ENCODE measurements around the gene SLC2A6. TPM values are rescaled to one million over a fixed set of nuclear protein-coding genes. Genes with fewer than 3 reads are reported as not detected.

Gene SLC2A6
- total and polyA plus RNA-seq, 10 of the 15 experiments (the other 5 are each of a cell fraction or from before 2014, with no cell fraction given) = 1.1 to 37.9 (median 18.3) TPM

DNA sequence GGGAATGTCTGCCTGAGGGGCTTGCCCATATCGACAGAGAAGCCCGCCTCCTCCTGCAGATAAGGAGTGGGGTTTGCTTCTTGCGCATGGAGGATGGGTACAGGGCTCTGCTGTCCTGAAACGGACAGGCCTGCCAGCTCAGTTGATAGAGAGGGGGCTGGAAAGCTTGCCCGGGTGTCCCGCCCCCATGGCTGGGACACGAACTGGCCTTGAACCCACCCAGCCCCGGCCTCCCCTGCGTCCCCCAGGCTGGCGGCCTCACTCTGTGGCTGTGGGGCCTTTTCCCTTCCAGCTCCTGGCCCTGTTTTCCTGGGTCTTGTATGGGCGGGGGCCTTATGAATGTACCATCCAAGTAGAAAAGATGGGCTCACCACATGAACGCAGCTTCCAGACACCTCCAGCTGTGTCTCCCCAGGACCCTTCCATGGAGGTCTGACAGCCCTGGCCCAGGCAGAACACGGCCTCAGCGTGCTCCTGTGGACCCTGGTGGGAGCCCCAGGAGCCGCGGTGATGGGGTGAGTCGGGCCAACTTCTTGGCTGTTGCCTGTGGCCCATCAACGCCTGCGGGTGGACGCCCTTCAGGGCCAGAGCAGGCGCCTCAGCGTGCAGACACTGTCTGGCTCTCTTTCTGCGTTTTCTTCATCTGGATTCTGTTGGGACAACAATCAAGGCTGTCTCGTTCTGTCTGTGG is 15.9 kb upstream of the SLC2A6 start:
- H3K79me2 ChIP-seq (ENCODE audit: control insufficient read depth, insufficient read depth, low read length) = no peaks in the 10 kb centered on the region
- POLR2A ChIA-PET = no interaction called here
- no peak overlapping the region for H2AFZ ChIP-seq (ENCODE audit: control insufficient read depth, low read depth, low read length)
- no peaks in the 10 kb centered on the region for H4K20me1 ChIP-seq (ENCODE audit: control insufficient read depth, insufficient read depth)
- no peak overlapping the region for H3K27ac ChIP-seq (ENCODE audit: control insufficient read depth, insufficient read depth)
- in situ Hi-C loops (cut with MboI) = no loop called here
- RAD21 ChIA-PET (ENCODE audit: unreplicated experiment) = no interaction called here
- SMC1A ChIA-PET (ENCODE audit: uncharacterized antibody, unreplicated experiment) = interaction anchor here (1.5 kb wide), 1 partner anchor 8 kb away, joined by 3 read pairs; no protein-coding TSS in a partner anchor
- no peak overlapping the region for H3K4me2 ChIP-seq (ENCODE audit: control insufficient read depth, insufficient read depth)
- WGBS (ENCODE audit: insufficient coverage, insufficient replicate concordance, low lambda C conversion rate, missing lambda C conversion rate) = 59% methylated on average over 22 of the region's 24 CpGs
- H3K9me3 ChIP-seq (replicated peaks; ENCODE audit: control insufficient read depth, insufficient read depth, low read length) = no peaks in the 10 kb centered on the region
- no peak overlapping the region for H3K4me3 ChIP-seq
- no peaks in the 10 kb centered on the region for H3K36me3 ChIP-seq (ENCODE audit: control insufficient read depth in 2 of 2, insufficient read depth in 2 of 2, low read length in 1 of 2)
- H3K27me3 ChIP-seq (replicated peaks in 1 of 2; ENCODE audit: control insufficient read depth in 2 of 2, insufficient read depth in 2 of 2, low read length in 1 of 2) = peaks cover 0 to 1% of the 10 kb centered on the region in 2 experiments; a peak in 1 of 4 replicates
- no peak for ATAC-seq
- no peaks in the 10 kb centered on the region for H3K4me1 ChIP-seq (ENCODE audit: control insufficient read depth, insufficient read depth, low read length)
- no peak for FAIRE-seq
- H3K9ac ChIP-seq (ENCODE audit: control insufficient read depth, insufficient read depth, low read length) = no peak overlapping the region
- CTCF ChIA-PET = interaction anchor here (1.1 to 2.1 kb wide), 4 partner anchors 8 to 313 kb away, joined by 4 to 5 read pairs (median 4); no protein-coding TSS in a partner anchor
- no peak for DNase-seq (ENCODE audit: low read depth, low spot score)
- BruUV-seq (replicated peaks) = no TSS peak
- intact Hi-C loops (cut with micrococcal nuclease; ENCODE audit: unreplicated experiment) = no loop called here
- no peak for TF ChIP-seq WRNIP1 (IDR thresholded peaks at IDR 0.05; ENCODE audit: borderline replicate concordance, low read depth, low read length)
- no peak for TF ChIP-seq YY1 (IDR thresholded peaks at IDR 0.05; ENCODE audit: low read depth, low read length)
- TF ChIP-seq MTA3 (IDR thresholded peaks at IDR 0.05; ENCODE audit: borderline replicate concordance, low read length) = no peak
- no peak for TF ChIP-seq ZSCAN29 (IDR thresholded peaks at IDR 0.05)
- no peak for TF ChIP-seq SP1 (IDR thresholded peaks at IDR 0.05; ENCODE audit: low read depth, low read length)
- TF ChIP-seq, protein P1, sequence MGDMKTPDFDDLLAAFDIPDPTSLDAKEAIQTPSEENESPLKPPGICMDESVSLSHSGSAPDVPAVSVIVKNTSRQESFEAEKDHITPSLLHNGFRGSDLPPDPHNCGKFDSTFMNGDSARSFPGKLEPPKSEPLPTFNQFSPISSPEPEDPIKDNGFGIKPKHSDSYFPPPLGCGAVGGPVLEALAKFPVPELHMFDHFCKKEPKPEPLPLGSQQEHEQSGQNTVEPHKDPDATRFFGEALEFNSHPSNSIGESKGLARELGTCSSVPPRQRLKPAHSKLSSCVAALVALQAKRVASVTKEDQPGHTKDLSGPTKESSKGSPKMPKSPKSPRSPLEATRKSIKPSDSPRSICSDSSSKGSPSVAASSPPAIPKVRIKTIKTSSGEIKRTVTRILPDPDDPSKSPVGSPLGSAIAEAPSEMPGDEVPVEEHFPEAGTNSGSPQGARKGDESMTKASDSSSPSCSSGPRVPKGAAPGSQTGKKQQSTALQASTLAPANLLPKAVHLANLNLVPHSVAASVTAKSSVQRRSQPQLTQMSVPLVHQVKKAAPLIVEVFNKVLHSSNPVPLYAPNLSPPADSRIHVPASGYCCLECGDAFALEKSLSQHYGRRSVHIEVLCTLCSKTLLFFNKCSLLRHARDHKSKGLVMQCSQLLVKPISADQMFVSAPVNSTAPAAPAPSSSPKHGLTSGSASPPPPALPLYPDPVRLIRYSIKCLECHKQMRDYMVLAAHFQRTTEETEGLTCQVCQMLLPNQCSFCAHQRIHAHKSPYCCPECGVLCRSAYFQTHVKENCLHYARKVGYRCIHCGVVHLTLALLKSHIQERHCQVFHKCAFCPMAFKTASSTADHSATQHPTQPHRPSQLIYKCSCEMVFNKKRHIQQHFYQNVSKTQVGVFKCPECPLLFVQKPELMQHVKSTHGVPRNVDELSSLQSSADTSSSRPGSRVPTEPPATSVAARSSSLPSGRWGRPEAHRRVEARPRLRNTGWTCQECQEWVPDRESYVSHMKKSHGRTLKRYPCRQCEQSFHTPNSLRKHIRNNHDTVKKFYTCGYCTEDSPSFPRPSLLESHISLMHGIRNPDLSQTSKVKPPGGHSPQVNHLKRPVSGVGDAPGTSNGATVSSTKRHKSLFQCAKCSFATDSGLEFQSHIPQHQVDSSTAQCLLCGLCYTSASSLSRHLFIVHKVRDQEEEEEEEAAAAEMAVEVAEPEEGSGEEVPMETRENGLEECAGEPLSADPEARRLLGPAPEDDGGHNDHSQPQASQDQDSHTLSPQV (IDR thresholded peaks at IDR 0.05) = no peak
- no peak for TF ChIP-seq ZNF207 (IDR thresholded peaks at IDR 0.05; ENCODE audit: borderline replicate concordance)
- no peak for TF ChIP-seq JUND (IDR thresholded peaks at IDR 0.05; ENCODE audit: low read depth, low read length)
- TF ChIP-seq SIX5 (IDR thresholded peaks at IDR 0.05; ENCODE audit: low read depth, low read length, severe bottlenecking) = no peak
- no peak for TF ChIP-seq POLR2A (IDR thresholded peaks at IDR 0.05; ENCODE audit: low read depth, low read length)
- TF ChIP-seq IRF4 (IDR thresholded peaks at IDR 0.05; ENCODE audit: low read depth, low read length) = no peak
- TF ChIP-seq FOS (IDR thresholded peaks at IDR 0.05; ENCODE audit: borderline replicate concordance, extremely low read depth, insufficient read length) = no peak
- no peak for TF ChIP-seq STAT3 (IDR thresholded peaks at IDR 0.05; ENCODE audit: low read depth, low read length)
- TF ChIP-seq MYC (IDR thresholded peaks at IDR 0.05; ENCODE audit: insufficient read depth, insufficient read length, insufficient replicate concordance, low read length, severe bottlenecking) = no peak
- no peak for TF ChIP-seq BACH1 (IDR thresholded peaks at IDR 0.05; ENCODE audit: borderline replicate concordance)
- TF ChIP-seq IKZF1 (conservative IDR thresholded peaks at IDR 0.05) = no peak
- TF ChIP-seq RAD21 (IDR thresholded peaks at IDR 0.05; ENCODE audit: insufficient read depth, low read depth, low read length) = no peak
